Hepatocyte (in vitro differentiated cells): Measurements from ENCODE around the gene NUDT4. TPM values are rescaled to one million over a fixed set of nuclear protein-coding genes. Genes with fewer than 3 reads are reported as not detected.

Source experiments
- DNase-seq: peaks from one replicate; pipeline ENCODE4 v3.0.0-alpha.2; 2016; ENCODE audit warnings: low spot score
- H2AFZ ChIP-seq: fragments of 200-600 bp; sonication (generic); 2 replicates; pipeline ENCODE4 v1.6.0; 2016; ENCODE audit warnings: antibody characterized with exemption, mild to moderate bottlenecking
- H3K27ac ChIP-seq: fragments of 200-600 bp; sonication (generic); 2 replicates; pipeline ENCODE4 v1.5.1; 2016; ENCODE audit warnings: mild to moderate bottlenecking
- H3K27me3 ChIP-seq: fragments of 200-600 bp; sonication (generic); 2 replicates; pipeline ENCODE4 v1.6.1; 2016
- H3K36me3 ChIP-seq: fragments of 200-600 bp; sonication (generic); replicated peaks from 2 replicates; pipeline ENCODE4 v1.5.1; 2016; ENCODE audit warnings: low read depth; ENCODE audit not compliant: insufficient read depth
- H3K4me1 ChIP-seq: fragments of 200-600 bp; sonication (generic); 2 replicates; pipeline ENCODE4 v1.5.1; 2016; ENCODE audit warnings: mild to moderate bottlenecking, moderate library complexity; ENCODE audit not compliant: insufficient read depth
- H3K4me2 ChIP-seq: fragments of 200-600 bp; sonication (generic); 2 replicates; pipeline ENCODE4 v1.6.0; 2016
- H3K4me3 ChIP-seq: fragments of 200-600 bp; sonication (generic); 2 replicates; pipeline ENCODE4 v1.5.1; 2016; ENCODE audit warnings: mild to moderate bottlenecking
- H3K79me2 ChIP-seq: fragments of 200-600 bp; sonication (generic); 2 replicates; pipeline ENCODE4 v1.6.0; 2017; ENCODE audit warnings: mild to moderate bottlenecking
- H3K9me2 ChIP-seq: fragments of 200-600 bp; sonication (generic); replicated peaks from 2 replicates; pipeline ENCODE4 v1.6.0; 2017; ENCODE audit warnings: mild to moderate bottlenecking; ENCODE audit not compliant: insufficient read depth
- H3K9me3 ChIP-seq: fragments of 200-600 bp; sonication (generic); 2 replicates; pipeline ENCODE4 v1.5.1; 2016; ENCODE audit warnings: low read depth, mild to moderate bottlenecking
- H4K20me1 ChIP-seq: fragments of 200-600 bp; sonication (generic); 2 replicates; pipeline ENCODE4 v1.6.0; 2016; ENCODE audit warnings: mild to moderate bottlenecking; ENCODE audit not compliant: insufficient read depth, poor library complexity, severe bottlenecking
- CTCF ChIP-seq: fragments of 200-600 bp; sonication (generic); IDR thresholded peaks from 2 replicates; pipeline ENCODE4 v1.5.1; 2016; ENCODE audit warnings: antibody characterized with exemption, mild to moderate bottlenecking; ENCODE audit not compliant: poor library complexity
- EZH2 ChIP-seq: fragments of 200-600 bp; sonication (generic); IDR thresholded peaks from 2 replicates; pipeline ENCODE4 v1.6.1; 2016; ENCODE audit warnings: antibody characterized with exemption, mild to moderate bottlenecking, borderline replicate concordance
- EZH2phosphoT487 ChIP-seq: fragments of 200-600 bp; sonication (generic); IDR thresholded peaks from one replicate; pipeline ENCODE4 v1.6.1; 2018; ENCODE audit warnings: antibody characterized with exemption, mild to moderate bottlenecking, low read depth, moderate library complexity; ENCODE audit not compliant: unreplicated experiment, severe bottlenecking
- WGBS: methylation state at CpG from one replicate; pipeline ENCODE4 v1.1.6; 2016; ENCODE audit warnings: low lambda C conversion rate; ENCODE audit errors: missing lambda C conversion rate; 5-methylcytosine and 5-hydroxymethylcytosine counted together
- polyA plus RNA-seq: library from polyadenylated mRNA; unstranded; fragments of >200 nt; fragmentation: Nextera tagmentation; extraction: Ambion mirVana; gene quantifications from 2 replicates; pipeline ENCODE4 v1.2.1, GENCODE V29; 2016
- total RNA-seq: library from RNA; depleted of rRNA; stranded (reverse); fragments of >200 nt; gene quantifications from 2 replicates; pipeline ENCODE4 v1.2.3, GENCODE V29; 2014

The NUDT4 gene
- total and polyA plus RNA-seq, 2 experiments from 2014 or later = 151 to 243 TPM

DNA sequence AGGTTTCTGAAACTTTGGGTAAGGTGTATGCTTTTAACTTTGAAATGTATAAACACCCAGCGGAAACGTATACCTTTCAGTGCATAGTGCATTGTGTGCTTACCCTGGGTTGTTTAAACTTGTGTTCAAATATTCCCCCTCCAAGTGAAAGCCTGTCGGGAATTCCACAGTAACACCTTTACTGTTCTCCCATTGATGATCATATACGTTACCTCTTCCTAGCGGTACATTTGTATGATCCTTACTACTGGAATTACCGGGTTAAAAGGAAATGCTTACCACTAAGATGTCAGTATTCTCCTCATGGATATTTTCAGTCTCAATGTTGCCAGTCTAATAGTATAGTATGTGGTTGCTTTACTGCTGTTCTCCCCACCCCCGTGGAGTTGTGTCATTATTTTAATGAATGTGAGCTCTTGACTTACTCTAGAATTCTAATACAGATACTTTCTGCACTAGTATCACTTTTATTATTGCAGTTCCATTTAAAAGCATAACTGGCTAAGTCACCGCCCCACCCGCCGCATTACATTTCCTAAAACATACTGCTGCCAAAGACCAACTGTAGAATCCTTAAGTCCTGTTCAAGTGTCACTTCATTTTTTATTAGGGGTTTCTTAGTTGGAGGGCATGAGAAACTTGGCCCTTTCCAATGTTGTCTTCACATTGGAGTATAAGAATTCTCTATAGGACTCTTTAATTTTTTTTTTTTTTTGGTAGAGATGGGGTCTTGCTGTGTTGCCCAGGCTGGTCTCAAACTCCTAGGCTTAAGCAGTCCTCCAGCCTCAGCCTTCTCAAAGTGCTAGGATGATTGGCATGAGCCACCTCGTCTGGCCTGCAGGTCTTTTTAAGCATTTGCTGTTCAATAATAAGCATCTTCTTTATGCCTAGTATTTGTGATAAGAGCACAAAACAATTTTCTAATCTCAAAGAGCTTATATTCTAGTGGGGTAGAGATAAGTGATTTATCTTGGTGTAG, 24.9 kb downstream of the NUDT4 start:
- no peak for DNase-seq
- Histone ChIP-seq H3K27ac (peak overlapping the region; percentile 8), H3K9me2 (no peaks in the 10 kb centered on the region), H3K79me2 (peaks cover 9% of the 10 kb centered on the region), H4K20me1 (peaks cover 1% of the 10 kb centered on the region), H3K4me3 (no peak overlapping the region), H3K27me3 (no peaks in the 10 kb centered on the region), H3K4me1 (peaks cover 1% of the 10 kb centered on the region), H3K4me2 (no peak overlapping the region), H3K36me3 (peaks cover 3% of the 10 kb centered on the region), H2AFZ (no peak overlapping the region), H3K9me3 (no peaks in the 10 kb centered on the region)
- 92% methylated on average over 11 of the region's 11 CpGs for WGBS
- TF ChIP-seq EZH2phosphoT487 = no peak

DNA sequence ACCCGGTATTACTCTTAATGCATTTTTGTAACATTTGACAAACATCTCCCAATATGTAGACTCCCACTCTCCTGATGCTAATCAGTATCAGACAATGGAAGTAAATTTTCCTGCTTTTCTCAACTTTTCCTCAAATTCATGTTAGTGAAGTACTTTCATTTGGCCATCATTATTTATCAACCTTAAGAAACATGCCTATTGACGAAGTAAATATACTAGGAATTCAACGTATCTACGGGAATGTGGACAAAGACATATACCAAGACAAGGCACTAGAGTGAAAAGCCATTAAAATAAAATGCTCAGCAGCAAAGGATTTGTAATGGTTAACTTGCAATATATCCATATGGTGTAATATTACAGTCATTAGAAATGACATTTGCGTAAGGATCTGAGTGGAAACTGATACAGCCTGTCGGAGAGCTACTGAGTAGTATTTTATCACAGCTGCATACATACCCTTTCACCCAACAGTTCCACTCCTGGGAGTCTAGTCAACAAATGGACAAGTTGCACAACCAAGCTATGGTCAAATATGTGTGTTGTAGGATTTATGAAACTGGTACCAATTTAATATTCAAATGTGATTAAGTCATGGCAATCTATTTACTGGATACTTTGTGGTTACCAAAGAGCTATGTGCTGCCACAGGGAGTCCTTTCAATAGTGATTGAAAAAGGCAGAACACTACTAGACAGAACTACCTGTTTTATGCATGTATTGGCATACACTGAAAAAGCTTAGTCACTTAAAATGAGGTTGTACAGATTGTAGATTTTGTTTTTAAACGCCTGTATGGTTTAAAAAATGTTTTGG, 26.5 kb downstream of the NUDT4 start:
- no peaks in the 10 kb centered on the region for H3K27me3 ChIP-seq
- H3K4me2 ChIP-seq = no peak overlapping the region
- no peak for DNase-seq
- WGBS = 81% methylated on average over 7 of the region's 7 CpGs
- H3K4me1 ChIP-seq = no peaks in the 10 kb centered on the region
- no peaks in the 10 kb centered on the region for H4K20me1 ChIP-seq
- H3K36me3 ChIP-seq = no peaks in the 10 kb centered on the region
- H3K9me3 ChIP-seq = no peaks in the 10 kb centered on the region
- H3K79me2 ChIP-seq = peaks cover 3% of the 10 kb centered on the region
- H3K9me2 ChIP-seq = no peaks in the 10 kb centered on the region
- H3K27ac ChIP-seq = peak overlapping the region; percentile 37
- no peak overlapping the region for H2AFZ ChIP-seq
- H3K4me3 ChIP-seq = no peak overlapping the region
- TF ChIP-seq EZH2phosphoT487 (no peak), CTCF (no peak), EZH2 (no peak)

DNA sequence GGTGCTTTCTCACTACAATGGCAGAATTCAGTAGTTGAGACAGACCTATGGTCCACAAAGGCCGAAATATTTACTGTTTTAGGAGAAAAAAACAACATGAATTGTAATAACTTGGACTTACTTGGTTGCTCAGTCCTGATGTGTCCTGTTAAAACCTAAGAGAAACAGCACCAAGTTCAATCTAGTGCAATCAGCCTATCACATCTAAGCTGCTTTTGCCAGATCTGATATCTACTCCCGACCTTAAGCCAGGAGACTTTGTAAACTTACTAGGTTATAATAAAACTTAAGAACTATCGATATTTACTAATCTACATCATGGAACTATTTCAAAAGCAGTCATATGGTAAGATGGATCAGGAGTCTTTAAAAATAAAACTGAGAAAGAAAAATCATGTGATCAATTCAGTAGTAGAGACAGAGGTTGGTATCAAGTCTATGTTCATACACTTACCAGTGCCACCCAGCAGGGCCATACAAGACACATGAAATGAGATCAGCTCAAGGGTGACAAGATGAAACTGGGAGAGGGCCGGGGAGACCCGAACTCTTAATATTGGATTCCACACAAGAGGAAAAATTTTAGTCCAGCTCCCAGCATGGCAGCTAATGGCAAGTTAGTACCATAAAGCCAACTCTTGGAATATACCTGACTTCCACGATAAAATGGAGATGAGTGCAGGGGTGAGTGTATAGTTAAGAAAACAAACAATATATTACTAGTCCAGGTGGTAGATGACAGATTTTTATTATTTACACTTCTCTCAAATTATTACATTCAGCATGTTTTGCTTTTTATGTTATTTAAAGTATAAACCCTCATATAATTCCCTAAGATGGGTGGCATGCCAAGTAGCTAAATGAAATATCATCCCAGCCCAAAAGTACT, 27.5 kb downstream of the NUDT4 start:
- 89% methylated on average over 6 of the region's 6 CpGs for WGBS
- H3K79me2 ChIP-seq = peaks cover 5% of the 10 kb centered on the region
- H3K4me2 ChIP-seq = no peak overlapping the region
- no peaks in the 10 kb centered on the region for H3K9me3 ChIP-seq
- H3K9me2 ChIP-seq = no peaks in the 10 kb centered on the region
- H3K4me3 ChIP-seq = no peak overlapping the region
- no peak for DNase-seq
- H3K27me3 ChIP-seq = no peaks in the 10 kb centered on the region
- peaks cover 3% of the 10 kb centered on the region for H3K36me3 ChIP-seq
- TF ChIP-seq CTCF = no peak
- TF ChIP-seq EZH2phosphoT487 = no peak
- TF ChIP-seq EZH2 = no peak
- no peak overlapping the region for H2AFZ ChIP-seq
- H3K27ac ChIP-seq = peak overlapping the region; percentile 37
- H4K20me1 ChIP-seq = no peaks in the 10 kb centered on the region
- H3K4me1 ChIP-seq = no peaks in the 10 kb centered on the region
